Chondrocyte (in vitro differentiated cells): ENCODE measurements around the gene OAT. TPM values are rescaled to one million over a fixed set of nuclear protein-coding genes. Genes with fewer than 3 reads are reported as not detected.

Source experiments
- DNase-seq: peaks from one replicate; pipeline ENCODE4 v3.0.0; 2021; ENCODE audit warnings: mixed read lengths, low spot score
- H3K27ac Mint-ChIP-seq: one replicate; pipeline ENCODE4 v1.8.0; 2021; ENCODE audit warnings: mild to moderate bottlenecking, moderate library complexity, mixed read lengths; ENCODE audit not compliant: unreplicated experiment
- H3K27me3 Mint-ChIP-seq: 2 replicates; pipeline ENCODE4 v1.8.0; 2021; ENCODE audit warnings: low read depth, mixed read lengths
- H3K36me3 Mint-ChIP-seq: 2 replicates; pipeline ENCODE4 v1.8.0; 2021; ENCODE audit warnings: low read depth, mixed read lengths
- H3K4me1 Mint-ChIP-seq: 2 replicates; pipeline ENCODE4 v1.8.0; 2021; ENCODE audit warnings: low read depth, mild to moderate bottlenecking, mixed read lengths
- H3K4me3 Mint-ChIP-seq: one replicate; pipeline ENCODE4 v1.8.0; 2021; ENCODE audit warnings: mild to moderate bottlenecking, moderate library complexity, mixed read lengths; ENCODE audit not compliant: unreplicated experiment
- H3K9me3 Mint-ChIP-seq: 2 replicates; pipeline ENCODE4 v1.8.0; 2021; ENCODE audit warnings: low read depth, mixed read lengths
- total RNA-seq: library from RNA; stranded (reverse); gene quantifications from 3 replicates; pipeline ENCODE4 v1.2.1, GENCODE V29; 2021
- TF ChIP-seq, protein P1 (sequence below): fragments of 200-600 bp; sonication (generic); IDR thresholded peaks from 2 replicates; pipeline ENCODE4 v1.5.0; 2021; ENCODE audit warnings: antibody characterized with exemption, mild to moderate bottlenecking, moderate library complexity

The OAT gene
- total RNA-seq, 1 donor from 2014 or later = 152 TPM

DNA sequence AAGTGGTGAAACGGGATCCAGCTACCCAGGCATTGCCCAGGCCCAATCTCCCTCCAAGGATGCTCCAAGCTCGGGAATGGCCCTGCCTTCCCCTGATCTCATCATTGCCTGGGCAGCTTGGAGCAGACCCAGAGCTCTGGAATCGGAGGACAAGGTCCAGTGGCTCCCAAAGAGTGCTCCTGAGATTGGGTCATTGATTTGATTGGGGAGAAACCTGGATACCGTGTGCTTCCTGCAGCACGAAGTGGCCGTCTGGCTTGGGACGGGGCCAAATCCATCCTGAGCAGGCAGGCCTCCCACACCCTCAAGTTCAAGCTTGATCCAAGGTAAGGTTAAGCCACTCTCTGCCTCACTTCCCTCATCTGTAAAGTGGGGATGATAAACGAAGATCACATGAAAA, 69.9 kb downstream of the OAT start:
- no peak for DNase-seq
- Mint-ChIP-seq H3K27me3 (peaks cover 3% of the 10 kb centered on the region), H3K27ac (no peak overlapping the region), H3K9me3 (no peaks in the 10 kb centered on the region), H3K4me1 (no peaks in the 10 kb centered on the region), H3K36me3 (no peaks in the 10 kb centered on the region), H3K4me3 (no peak overlapping the region)
- TF ChIP-seq, protein P1, sequence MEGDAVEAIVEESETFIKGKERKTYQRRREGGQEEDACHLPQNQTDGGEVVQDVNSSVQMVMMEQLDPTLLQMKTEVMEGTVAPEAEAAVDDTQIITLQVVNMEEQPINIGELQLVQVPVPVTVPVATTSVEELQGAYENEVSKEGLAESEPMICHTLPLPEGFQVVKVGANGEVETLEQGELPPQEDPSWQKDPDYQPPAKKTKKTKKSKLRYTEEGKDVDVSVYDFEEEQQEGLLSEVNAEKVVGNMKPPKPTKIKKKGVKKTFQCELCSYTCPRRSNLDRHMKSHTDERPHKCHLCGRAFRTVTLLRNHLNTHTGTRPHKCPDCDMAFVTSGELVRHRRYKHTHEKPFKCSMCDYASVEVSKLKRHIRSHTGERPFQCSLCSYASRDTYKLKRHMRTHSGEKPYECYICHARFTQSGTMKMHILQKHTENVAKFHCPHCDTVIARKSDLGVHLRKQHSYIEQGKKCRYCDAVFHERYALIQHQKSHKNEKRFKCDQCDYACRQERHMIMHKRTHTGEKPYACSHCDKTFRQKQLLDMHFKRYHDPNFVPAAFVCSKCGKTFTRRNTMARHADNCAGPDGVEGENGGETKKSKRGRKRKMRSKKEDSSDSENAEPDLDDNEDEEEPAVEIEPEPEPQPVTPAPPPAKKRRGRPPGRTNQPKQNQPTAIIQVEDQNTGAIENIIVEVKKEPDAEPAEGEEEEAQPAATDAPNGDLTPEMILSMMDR = no peak

DNA sequence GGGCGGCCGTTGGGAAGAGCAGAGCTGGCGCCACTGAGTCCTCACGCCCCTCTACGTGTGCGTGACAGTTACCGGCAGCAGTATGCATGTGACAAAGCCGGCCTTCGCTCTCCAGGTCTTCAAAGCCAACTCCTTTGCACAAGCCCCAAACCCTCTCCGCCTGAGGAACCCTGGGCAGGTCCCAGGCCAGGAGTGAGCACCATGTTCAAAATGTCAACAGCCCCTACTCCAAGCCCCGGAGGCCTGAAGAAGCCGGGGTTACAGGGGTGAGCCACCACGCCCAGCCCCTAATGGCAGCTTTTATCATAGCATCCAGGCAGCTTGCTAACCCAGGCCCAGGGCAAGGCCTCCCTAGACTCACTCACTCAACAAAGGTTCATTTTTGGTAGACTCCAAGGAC, 70.8 kb downstream of the OAT start:
- peaks cover 3% of the 10 kb centered on the region for H3K27me3 Mint-ChIP-seq
- no peaks in the 10 kb centered on the region for H3K9me3 Mint-ChIP-seq
- no peak overlapping the region for H3K27ac Mint-ChIP-seq
- TF ChIP-seq, protein P1 = no peak
- DNase-seq = no peak
- H3K36me3 Mint-ChIP-seq = no peaks in the 10 kb centered on the region
- H3K4me3 Mint-ChIP-seq = no peak overlapping the region
- H3K4me1 Mint-ChIP-seq = no peaks in the 10 kb centered on the region

Other genes starting within 250 kb of the OAT start
- gene NKX1-2, start 31.1 kb upstream of the OAT start, total RNA-seq = not detected in 3 replicates
- 15.3 to 21.3 TPM (median 17.0 TPM) in 3 replicates for gene LHPP, start 42.9 kb upstream of the OAT start, total RNA-seq